Colon (tissue), 2 donors: Measurements from ENCODE around the gene IL13RA1.
A peak's percentile ranks its signal among the peaks of the same experiment; 100 is the strongest.
"Not testable (repeated sequence)": the region's sequence is repeated elsewhere in the genome, so short reads cannot be mapped to it uniquely, and the experiment has no call there.

ENCODE experiments used
- FAIRE-seq: peaks from 2 replicates; lab custom pipeline; 2012; peaks lifted over from hg19 to GRCh38; lab: Jason Lieb, UNC
- donor health status: control.
- donor health status: control.

Gene IL13RA1

GRCh38 chrX:118729042-118729652 is 1.7 kb downstream of the IL13RA1 start:
- FAIRE-seq, result no peak

- FAIRE-seq, result no peak
Observed at GRCh38 chrX:118730500-118731247, 3.3 kb downstream of the IL13RA1 start.

DNA sequence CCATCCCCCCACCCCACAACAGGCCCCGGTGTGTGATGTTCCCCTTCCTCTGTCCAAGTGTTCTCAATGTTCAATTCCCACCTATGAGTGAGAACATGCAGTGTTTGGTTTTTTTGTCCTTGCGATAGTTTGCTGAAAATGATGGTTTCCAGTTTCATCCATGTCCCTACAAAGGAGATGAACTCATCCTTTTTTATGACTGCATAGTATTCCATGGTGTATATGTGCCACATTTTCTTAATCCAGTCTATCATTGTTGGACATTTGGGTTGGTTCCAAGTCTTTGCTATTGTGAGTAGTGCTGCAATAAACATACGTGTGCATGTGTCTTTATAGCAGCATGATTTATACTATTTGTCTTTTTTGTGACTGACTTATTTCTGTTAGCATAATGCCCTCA is 5.1 kb downstream of the IL13RA1 start:
- FAIRE-seq, result not testable (repeated sequence)

DNA sequence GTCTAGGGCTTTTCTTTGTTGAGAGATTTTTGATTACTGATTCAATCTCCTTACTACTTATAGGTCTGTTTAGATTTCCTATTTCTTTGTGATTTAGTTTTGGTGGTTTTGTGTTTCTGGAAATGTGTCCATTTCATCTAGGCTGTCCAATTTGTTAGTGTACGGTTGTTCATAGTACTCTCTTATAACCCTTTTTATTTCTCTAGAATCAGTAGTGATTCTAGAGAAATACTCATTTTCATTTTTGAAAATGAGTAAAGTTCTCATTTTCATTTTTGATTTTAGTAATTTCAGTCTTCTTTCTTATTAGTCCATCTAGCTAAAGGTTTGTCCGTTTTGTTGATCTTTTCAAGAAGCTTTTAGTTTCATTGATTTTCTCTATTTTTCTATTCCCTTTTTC is 7.5 kb downstream of the IL13RA1 start:
- peak; percentile 68 for FAIRE-seq

GRCh38 chrX:118736394-118737010 is 9.1 kb downstream of the IL13RA1 start:
- peak; percentile 55 for FAIRE-seq

- no peak for FAIRE-seq
Observed at GRCh38 chrX:118739577-118739976, 12.2 kb downstream of the IL13RA1 start.

- no peak for FAIRE-seq
Observed at GRCh38 chrX:118740276-118740889, 13.0 kb downstream of the IL13RA1 start.

DNA sequence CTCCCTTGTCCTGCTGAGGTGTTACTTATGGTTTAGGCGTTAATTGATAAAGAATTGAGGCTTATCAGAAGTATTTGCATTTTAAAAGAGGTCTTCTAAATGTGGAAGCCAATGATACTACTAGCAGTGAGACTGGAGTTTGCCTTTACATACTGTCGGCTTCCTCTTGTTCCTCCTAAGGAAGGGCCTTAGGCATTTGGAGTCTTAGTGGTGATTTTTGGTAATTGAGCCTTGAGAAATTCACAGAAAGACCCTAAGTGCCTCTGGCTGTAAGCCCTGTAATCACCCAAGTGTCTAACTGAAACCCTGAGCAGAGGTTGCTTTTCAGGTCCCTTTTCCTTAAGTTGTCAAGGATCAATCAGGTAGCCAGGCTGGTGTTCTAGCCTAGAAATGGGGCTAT is 14.8 kb downstream of the IL13RA1 start:
- FAIRE-seq, result no peak

DNA sequence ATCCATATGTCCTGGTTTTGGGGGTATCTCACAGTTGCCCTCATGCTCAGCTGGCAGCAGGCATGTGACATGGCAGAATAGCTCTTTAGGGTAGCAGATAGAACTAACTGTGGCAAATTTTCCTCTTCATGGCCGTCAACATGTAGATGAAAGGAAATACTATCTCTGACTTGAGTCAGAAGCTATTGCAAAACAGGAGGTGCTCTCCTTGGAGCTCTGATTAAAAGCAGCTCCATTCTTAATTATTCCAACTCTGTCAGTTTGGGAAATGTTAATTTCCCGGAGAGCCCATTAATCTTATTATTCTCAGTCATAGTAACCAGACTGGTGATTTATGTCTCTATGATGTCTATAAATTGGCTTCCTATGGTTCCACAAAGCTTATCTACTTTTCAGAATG is 18.2 kb downstream of the IL13RA1 start:
- FAIRE-seq, result no peak

- FAIRE-seq, result no peak
Observed at GRCh38 chrX:118751950-118752783, 24.8 kb downstream of the IL13RA1 start.

GRCh38 chrX:118755633-118756032 is 28.2 kb downstream of the IL13RA1 start:
- no peak for FAIRE-seq

- FAIRE-seq, result no peak
Observed at GRCh38 chrX:118756101-118756500, 28.7 kb downstream of the IL13RA1 start.

GRCh38 chrX:118758511-118758910 is 31.1 kb downstream of the IL13RA1 start:
- no peak for FAIRE-seq

GRCh38 chrX:118760025-118760424 is 32.6 kb downstream of the IL13RA1 start:
- FAIRE-seq, result no peak

GRCh38 chrX:118761939-118762707 is 34.7 kb downstream of the IL13RA1 start:
- FAIRE-seq, result no peak

GRCh38 chrX:118763489-118763888 is 36.1 kb downstream of the IL13RA1 start:
- FAIRE-seq, result peak; percentile 45

DNA sequence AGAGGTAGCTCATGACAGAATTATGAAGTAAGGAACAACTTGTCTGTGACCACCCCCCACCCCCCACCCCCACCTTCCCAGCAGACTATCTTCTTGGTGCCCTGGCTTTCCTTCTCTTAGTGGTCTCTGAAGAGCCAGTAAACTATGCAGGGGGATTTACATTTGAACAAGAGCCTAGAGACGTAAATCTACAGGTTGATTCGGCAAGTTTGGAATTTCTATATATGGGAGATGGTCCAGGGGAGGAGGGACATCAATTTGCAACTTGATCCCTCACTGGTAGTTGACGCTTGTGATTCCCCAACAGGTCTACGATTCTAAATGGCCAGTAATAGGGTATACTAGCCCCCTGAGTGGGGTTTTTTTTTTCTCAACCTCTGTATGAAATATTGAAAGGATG is 36.7 kb downstream of the IL13RA1 start:
- no peak for FAIRE-seq

DNA sequence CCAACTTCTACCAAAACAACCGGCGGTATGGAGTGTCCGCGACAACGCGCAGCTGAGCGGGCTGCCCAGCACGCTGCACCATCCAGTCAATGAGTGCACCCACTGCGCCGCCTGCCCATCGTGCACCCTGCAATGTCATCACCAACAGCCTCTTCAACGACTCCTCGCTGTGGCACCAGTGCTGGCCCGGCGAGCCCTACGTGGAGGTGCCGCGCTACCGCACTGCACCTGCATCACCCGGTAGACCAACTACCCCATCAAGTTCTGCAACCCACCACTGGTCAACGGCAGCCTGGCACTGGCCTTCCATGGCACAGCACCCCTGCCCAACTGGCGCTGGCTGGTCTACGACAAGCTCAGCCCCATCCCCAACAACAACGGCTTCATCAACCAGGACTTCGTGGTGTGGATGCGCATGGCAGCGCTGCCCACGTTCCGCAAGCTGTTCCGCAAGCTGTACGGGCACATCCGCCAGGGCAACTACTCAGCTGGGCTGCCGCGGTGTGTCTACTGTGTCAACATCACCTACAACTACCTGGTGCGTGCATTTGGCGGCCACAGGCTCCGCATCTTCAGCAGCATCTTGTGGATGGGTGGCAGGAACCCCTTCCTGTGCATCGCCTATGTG is 42.8 kb downstream of the IL13RA1 start:
- FAIRE-seq, result no peak

GRCh38 chrX:118772051-118772450 is 44.6 kb downstream of the IL13RA1 start:
- FAIRE-seq, result no peak

DNA sequence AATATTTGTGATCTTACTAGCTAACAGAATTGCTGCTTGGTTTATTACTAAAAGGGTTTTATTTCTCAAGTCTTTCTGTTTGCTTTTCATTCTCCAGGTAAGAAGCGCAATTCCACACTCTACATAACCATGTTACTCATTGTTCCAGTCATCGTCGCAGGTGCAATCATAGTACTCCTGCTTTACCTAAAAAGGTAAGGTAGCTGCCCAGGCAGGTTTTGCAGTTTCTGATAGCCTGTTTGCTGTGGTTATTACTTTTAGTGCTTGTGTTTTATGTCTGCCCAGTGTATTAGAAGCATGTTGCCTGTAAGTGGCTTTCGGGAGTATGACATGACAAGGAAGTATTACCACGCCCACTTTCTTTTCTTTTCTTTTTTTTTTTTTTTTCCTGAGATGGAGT is 46.4 kb downstream of the IL13RA1 start:
- FAIRE-seq, result peak; percentile 97

GRCh38 chrX:118779581-118779980 is 52.2 kb downstream of the IL13RA1 start:
- FAIRE-seq, result peak; percentile 53
